Natural killer cell (primary cell): Measurements from ENCODE around the gene MGLL. TPM values are rescaled to one million over a fixed set of nuclear protein-coding genes. Genes with fewer than 3 reads are reported as not detected.
A peak's percentile ranks its signal among the peaks of the same experiment; 100 is the strongest.

Experiments used
- ATAC-seq, 3 donors: fragments of 150-1000 bp in 2 of 3; fragments of 200-7000 bp in 1 of 3; cut with Tn5 transposase; 1 replicate in 1 of 3; 2 replicates in 2 of 3; pipeline ENCODE4 v1.10.0; 2021; ENCODE audit warnings: mild to moderate bottlenecking in 2 of 3, moderate library complexity in 2 of 3
- DNase-seq, 2 donors: peaks; one replicate each; pipeline versions ENCODE4 v3.0.0 to v3.0.0-alpha.2; 2013 to 2021; ENCODE audit warnings: mixed read lengths in 1 of 2
- H3K27ac ChIP-seq: one replicate; pipeline ENCODE4 v1.5.1; 2013; ENCODE audit warnings: mild to moderate bottlenecking, low read length
- H3K27me3 ChIP-seq: one replicate; pipeline ENCODE4 v1.6.1; 2013; ENCODE audit warnings: low read length; ENCODE audit not compliant: control insufficient read depth, insufficient read depth
- H3K36me3 ChIP-seq: one replicate; pipeline ENCODE4 v1.6.1; 2013; ENCODE audit warnings: low read length; ENCODE audit not compliant: control insufficient read depth, insufficient read depth
- H3K4me1 ChIP-seq: one replicate; pipeline ENCODE4 v1.6.1; 2013; ENCODE audit warnings: low read length; ENCODE audit not compliant: control insufficient read depth, insufficient read depth
- H3K4me3 ChIP-seq: one replicate; pipeline ENCODE4 v1.5.1; 2013; ENCODE audit warnings: low read length
- H3K9me3 ChIP-seq: one replicate; pipeline ENCODE4 v1.6.1; 2013; ENCODE audit warnings: low read length; ENCODE audit not compliant: control insufficient read depth, insufficient read depth
- H3K27ac Mint-ChIP-seq, 2 donors: one replicate each; pipeline ENCODE4 v1.8.0; 2022; ENCODE audit warnings: mild to moderate bottlenecking in 2 of 2, mixed read lengths in 2 of 2, moderate library complexity in 1 of 2
- H3K27me3 Mint-ChIP-seq, 2 donors: one replicate each; pipeline ENCODE4 v1.8.0; 2022; ENCODE audit warnings: low read depth in 2 of 2, mixed read lengths in 2 of 2
- H3K36me3 Mint-ChIP-seq: one replicate; pipeline ENCODE4 v1.8.0; 2022; ENCODE audit warnings: mixed read lengths
- H3K4me1 Mint-ChIP-seq, 2 donors: one replicate each; pipeline ENCODE4 v1.8.0; 2022; ENCODE audit warnings: mixed read lengths in 2 of 2
- H3K4me3 Mint-ChIP-seq: one replicate; pipeline ENCODE4 v1.8.0; 2022; ENCODE audit warnings: mild to moderate bottlenecking, moderate library complexity, mixed read lengths
- H3K9me3 Mint-ChIP-seq, 2 donors: one replicate each; pipeline ENCODE4 v1.8.0; 2022; ENCODE audit warnings: mixed read lengths in 2 of 2
- WGBS: methylation state at CpG from one replicate; pipeline ENCODE4 v1.1.7; 2013; ENCODE audit warnings: missing lambda C conversion rate; ENCODE audit not compliant: insufficient coverage; 5-methylcytosine and 5-hydroxymethylcytosine counted together
- intact Hi-C: fragments of 100-400 bp; cut with micrococcal nuclease; formaldehyde crosslinking; loops from one replicate; pipeline ENCODE4 v1.14.2; 2022
- total RNA-seq, 4 donors: library from RNA; stranded (reverse); fragments of 120-200 nt in 1 of 4; gene quantifications; one replicate each; pipeline versions ENCODE4 v1.2.3 to v1.2.4, GENCODE V29; 2013 to 2022
- TF ChIP-seq, protein P1 (sequence below): fragments of 200-600 bp; IDR thresholded peaks from one replicate; pipeline ENCODE4 v1.8.0; 2022; ENCODE audit warnings: antibody characterized with exemption

The MGLL gene
- total RNA-seq, 3 donors from 2014 or later (not counting 1 experiment from before 2014, with no cell fraction given) = 2.7 to 4.6 (median 3.0) TPM

DNA sequence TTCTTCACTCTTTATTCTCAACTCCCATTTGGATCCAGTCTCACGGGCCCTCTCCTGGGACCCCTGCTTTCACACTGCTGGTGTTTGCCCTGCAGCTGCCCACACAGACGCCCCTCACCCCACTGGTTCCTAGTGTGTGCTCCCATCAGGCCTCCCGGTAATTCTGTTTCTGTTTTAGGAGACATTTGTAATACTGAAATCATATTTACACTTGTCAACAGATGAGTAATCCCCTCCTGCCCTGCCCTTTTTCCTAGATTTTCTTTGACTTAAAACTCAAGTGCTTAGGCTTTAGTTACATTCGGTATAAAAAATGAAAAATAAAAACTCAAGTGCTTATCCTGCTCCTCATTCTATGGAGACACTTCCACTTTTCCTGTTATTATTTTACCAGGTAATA lies 167.9 kb downstream of the MGLL start:
- Mint-ChIP-seq H3K27ac (no peak overlapping the region), H3K4me3 (no peak overlapping the region), H3K4me1 (no peaks in the 10 kb centered on the region), H3K36me3 (no peaks in the 10 kb centered on the region), H3K9me3 (no peaks in the 10 kb centered on the region), H3K27me3 (peaks cover 0 to 8% of the 10 kb centered on the region in 2 donors)
- H3K9me3 ChIP-seq = no peaks in the 10 kb centered on the region
- ATAC-seq (no peak), DNase-seq (no peak)
- H3K27me3 ChIP-seq = no peaks in the 10 kb centered on the region
- H3K36me3 ChIP-seq = no peaks in the 10 kb centered on the region
- 82% methylated on average over 4 of the region's 4 CpGs for WGBS
- no peak overlapping the region for H3K4me3 ChIP-seq
- intact Hi-C loops = loop anchor here (5.0 kb wide), 1 partner anchor 178 kb away; no protein-coding TSS in a partner anchor
- TF ChIP-seq, protein P1, sequence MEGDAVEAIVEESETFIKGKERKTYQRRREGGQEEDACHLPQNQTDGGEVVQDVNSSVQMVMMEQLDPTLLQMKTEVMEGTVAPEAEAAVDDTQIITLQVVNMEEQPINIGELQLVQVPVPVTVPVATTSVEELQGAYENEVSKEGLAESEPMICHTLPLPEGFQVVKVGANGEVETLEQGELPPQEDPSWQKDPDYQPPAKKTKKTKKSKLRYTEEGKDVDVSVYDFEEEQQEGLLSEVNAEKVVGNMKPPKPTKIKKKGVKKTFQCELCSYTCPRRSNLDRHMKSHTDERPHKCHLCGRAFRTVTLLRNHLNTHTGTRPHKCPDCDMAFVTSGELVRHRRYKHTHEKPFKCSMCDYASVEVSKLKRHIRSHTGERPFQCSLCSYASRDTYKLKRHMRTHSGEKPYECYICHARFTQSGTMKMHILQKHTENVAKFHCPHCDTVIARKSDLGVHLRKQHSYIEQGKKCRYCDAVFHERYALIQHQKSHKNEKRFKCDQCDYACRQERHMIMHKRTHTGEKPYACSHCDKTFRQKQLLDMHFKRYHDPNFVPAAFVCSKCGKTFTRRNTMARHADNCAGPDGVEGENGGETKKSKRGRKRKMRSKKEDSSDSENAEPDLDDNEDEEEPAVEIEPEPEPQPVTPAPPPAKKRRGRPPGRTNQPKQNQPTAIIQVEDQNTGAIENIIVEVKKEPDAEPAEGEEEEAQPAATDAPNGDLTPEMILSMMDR = no peak
- H3K4me1 ChIP-seq = no peaks in the 10 kb centered on the region
- no peak overlapping the region for H3K27ac ChIP-seq

DNA sequence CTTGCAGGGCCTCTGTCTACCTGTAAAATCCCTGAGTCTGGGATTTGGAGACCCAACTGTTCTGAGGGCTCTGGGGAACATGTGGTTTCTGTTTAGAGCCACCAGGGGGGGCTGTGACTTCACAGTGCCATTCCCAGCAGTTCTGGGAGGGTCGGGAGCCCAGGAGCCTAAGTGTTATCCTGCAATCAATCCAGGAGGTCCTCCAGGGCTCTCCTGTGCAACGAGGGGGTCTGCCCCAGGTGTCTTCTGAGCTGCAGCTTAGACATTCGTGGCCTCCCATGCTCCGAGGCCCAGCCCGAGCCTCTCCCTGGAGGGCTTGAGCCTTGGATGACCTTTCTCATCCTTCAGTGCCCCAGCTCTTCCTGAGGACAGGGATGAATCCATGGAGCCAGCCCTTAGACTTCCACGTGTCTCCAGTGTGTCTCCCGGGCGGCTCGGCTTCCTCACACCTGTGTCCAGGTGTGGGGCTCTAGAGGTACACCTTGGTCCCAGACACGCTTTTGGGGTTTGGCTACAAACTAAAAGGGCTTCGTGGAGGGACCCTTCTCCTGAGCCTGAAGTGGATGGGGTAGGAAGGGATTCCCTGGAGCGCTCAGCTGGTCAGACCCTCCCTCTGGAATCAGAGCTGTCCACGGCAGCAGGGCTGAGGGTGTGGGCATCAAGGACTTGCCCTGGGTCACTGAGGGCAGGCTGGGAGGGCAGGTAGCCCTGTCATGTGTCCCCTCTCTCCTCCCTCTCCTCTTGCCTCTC lies 169.9 kb downstream of the MGLL start:
- no peaks in the 10 kb centered on the region for H3K36me3 ChIP-seq
- no peak overlapping the region for H3K4me3 Mint-ChIP-seq
- ATAC-seq (peak; percentile 44 to 70 (median 60)), DNase-seq (peak in 1 of 2 donors; percentile 72)
- H3K27me3 Mint-ChIP-seq = no peaks in the 10 kb centered on the region
- no peaks in the 10 kb centered on the region for H3K27me3 ChIP-seq
- H3K9me3 Mint-ChIP-seq = no peaks in the 10 kb centered on the region
- no peak overlapping the region for H3K27ac ChIP-seq
- H3K9me3 ChIP-seq = no peaks in the 10 kb centered on the region
- intact Hi-C loops = loop anchor here (5.0 kb wide), 1 partner anchor 180 kb away; no protein-coding TSS in a partner anchor
- H3K27ac Mint-ChIP-seq = no peak overlapping the region
- H3K4me1 Mint-ChIP-seq = no peaks in the 10 kb centered on the region
- no peak overlapping the region for H3K4me3 ChIP-seq
- TF ChIP-seq, protein P1 = peak; percentile 77
- 78% methylated on average over 13 of the region's 13 CpGs for WGBS
- H3K4me1 ChIP-seq = no peaks in the 10 kb centered on the region
- no peaks in the 10 kb centered on the region for H3K36me3 Mint-ChIP-seq

DNA sequence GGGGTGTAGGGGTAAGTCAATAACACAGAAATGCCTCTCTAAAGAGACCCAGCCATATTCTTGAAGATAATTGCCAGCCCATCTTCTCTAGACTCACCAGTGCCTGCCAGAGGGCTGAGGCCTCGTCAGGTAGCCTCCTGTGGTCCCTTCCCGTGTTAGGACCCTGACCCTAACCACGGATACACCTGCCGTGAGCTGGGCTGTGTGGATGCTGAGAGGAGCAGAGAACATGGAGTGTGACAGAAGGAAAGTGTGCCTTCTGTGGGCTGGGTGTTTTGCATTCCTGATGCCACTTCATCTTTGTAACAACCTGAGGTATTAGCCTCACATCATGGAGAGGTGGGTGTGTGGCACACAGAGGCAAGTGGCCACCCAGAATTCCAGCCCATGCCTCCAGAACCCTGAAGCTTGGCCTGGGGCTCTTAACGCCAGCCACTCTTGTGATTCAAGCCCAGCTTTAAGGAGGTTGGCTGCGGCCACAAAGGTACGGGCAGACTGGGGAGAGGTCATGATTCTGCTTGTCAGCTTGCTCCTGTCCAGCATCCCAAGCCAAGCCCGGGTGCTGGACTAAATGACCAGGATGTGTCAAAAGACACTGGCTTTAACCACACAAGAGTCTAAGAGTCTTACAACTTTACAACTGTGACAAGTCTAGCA lies 170.7 kb downstream of the MGLL start:
- Mint-ChIP-seq H3K27ac (no peak overlapping the region), H3K27me3 (no peaks in the 10 kb centered on the region), H3K9me3 (no peaks in the 10 kb centered on the region), H3K36me3 (no peaks in the 10 kb centered on the region), H3K4me1 (no peaks in the 10 kb centered on the region), H3K4me3 (no peak overlapping the region)
- no peaks in the 10 kb centered on the region for H3K36me3 ChIP-seq
- TF ChIP-seq, protein P1 = no peak
- H3K4me3 ChIP-seq = no peak overlapping the region
- DNase-seq (no peak), ATAC-seq (no peak)
- 79% methylated on average over 8 of the region's 8 CpGs for WGBS
- H3K9me3 ChIP-seq = no peaks in the 10 kb centered on the region
- H3K27me3 ChIP-seq = no peaks in the 10 kb centered on the region
- H3K4me1 ChIP-seq = no peaks in the 10 kb centered on the region
- H3K27ac ChIP-seq = no peak overlapping the region
- intact Hi-C loops = loop anchor here (5.0 kb wide), 1 partner anchor 181 kb away; no protein-coding TSS in a partner anchor
